Activated naive CD8-positive, alpha-beta T cell treated with anti-CD3 and anti-CD28 coated beads for 36 hours (primary cell): ENCODE data around the gene NPC1. TPM values are rescaled to one million over a fixed set of nuclear protein-coding genes. Genes with fewer than 3 reads are reported as not detected.
"Not testable (repeated sequence)": the region's sequence is repeated elsewhere in the genome, so short reads cannot be mapped to it uniquely, and the experiment has no call there.

Experiments used
- DNase-seq: peaks from one replicate; pipeline ENCODE4 v3.0.0; 2021
- H3K27ac Mint-ChIP-seq: one replicate; pipeline ENCODE4 v1.8.0; 2022; ENCODE audit warnings: mild to moderate bottlenecking, moderate library complexity, mixed read lengths
- H3K27me3 Mint-ChIP-seq: one replicate; pipeline ENCODE4 v1.8.0; 2022; ENCODE audit warnings: mild to moderate bottlenecking, mixed read lengths
- H3K36me3 Mint-ChIP-seq: one replicate; pipeline ENCODE4 v1.8.0; 2021; ENCODE audit warnings: mild to moderate bottlenecking, mixed read lengths
- H3K4me1 Mint-ChIP-seq: one replicate; pipeline ENCODE4 v1.8.0; 2021; ENCODE audit warnings: mixed read lengths
- H3K4me3 Mint-ChIP-seq: one replicate; pipeline ENCODE4 v1.8.0; 2022; ENCODE audit warnings: mild to moderate bottlenecking, moderate library complexity, mixed read lengths
- H3K9me3 Mint-ChIP-seq: one replicate; pipeline ENCODE4 v1.8.0; 2022; ENCODE audit warnings: mixed read lengths
- total RNA-seq, 2 experiments: library from RNA; stranded (reverse); gene quantifications; one replicate each; pipeline ENCODE4 v1.2.3, GENCODE V29; 2021

The NPC1 gene
- total RNA-seq, 2 experiments from 2014 or later = 19.7 to 22.3 TPM

DNA sequence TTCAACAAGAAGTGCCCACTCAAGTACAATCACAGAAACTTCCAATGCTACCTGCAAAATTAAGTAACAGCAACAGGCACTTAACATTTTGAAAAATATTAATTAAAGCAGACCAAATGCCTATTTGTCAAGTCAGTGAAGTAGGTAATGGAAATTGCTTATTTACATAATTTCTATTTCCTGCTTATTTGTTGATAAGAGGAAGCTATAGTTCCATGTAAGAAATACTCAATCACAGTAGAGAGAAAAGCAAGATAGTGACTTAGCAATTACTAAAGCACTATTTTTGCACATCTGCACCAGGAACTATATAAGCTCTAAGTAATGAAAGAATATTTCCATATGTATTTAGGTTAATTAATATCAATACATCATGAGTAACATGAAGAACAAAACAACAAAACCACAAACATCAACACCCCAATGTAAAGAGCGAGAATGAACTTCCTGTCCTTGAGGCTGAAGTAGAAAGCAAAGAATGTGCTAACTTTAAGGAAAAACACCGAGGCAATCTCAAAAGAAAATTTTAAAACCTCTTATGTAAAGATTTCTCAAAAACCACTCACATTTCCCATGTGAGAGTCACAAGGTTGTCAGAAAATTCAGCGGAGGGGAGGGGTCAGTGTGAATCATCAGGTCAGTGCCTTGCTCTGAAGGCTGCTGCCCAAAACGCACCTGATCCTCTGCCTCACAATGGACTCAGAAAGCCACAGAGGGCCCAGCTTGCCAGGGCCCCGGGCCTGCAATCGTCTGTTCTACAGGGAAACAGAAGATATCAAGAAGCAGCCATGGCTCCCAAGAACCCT is 12.5 kb downstream of the NPC1 start:
- H3K27ac Mint-ChIP-seq = peak overlapping the region; percentile 5
- peaks cover 36% of the 10 kb centered on the region for H3K36me3 Mint-ChIP-seq
- H3K9me3 Mint-ChIP-seq = no peaks in the 10 kb centered on the region
- H3K4me1 Mint-ChIP-seq = peaks cover 24% of the 10 kb centered on the region
- H3K27me3 Mint-ChIP-seq = no peaks in the 10 kb centered on the region
- H3K4me3 Mint-ChIP-seq = no peak overlapping the region
- DNase-seq = no peak

DNA sequence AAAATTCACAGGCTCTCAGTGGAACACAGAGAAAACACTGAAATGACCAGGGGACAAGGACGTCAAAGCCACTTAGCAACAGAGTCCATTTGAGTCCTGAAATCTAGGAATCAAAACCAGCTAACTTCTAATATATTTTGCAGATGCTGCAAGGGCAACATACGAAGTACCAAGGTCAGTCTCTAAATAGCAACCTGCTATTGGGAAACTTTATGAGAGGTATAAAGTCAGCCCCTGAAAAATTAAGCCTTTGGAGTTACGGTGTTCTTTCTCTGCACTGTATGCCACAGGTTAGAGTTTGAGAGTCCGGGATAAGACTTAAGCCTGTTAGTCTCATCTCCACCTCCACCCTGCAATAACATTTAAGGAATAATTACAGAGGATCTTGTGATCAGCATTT is 13.3 kb downstream of the NPC1 start:
- peaks cover 24% of the 10 kb centered on the region for H3K4me1 Mint-ChIP-seq
- no peak overlapping the region for H3K4me3 Mint-ChIP-seq
- no peaks in the 10 kb centered on the region for H3K9me3 Mint-ChIP-seq
- no peaks in the 10 kb centered on the region for H3K27me3 Mint-ChIP-seq
- peaks cover 37% of the 10 kb centered on the region for H3K36me3 Mint-ChIP-seq
- DNase-seq = no peak
- no peak overlapping the region for H3K27ac Mint-ChIP-seq

GRCh38 chr18:23572570-23572969 is 13.7 kb downstream of the NPC1 start:
- Mint-ChIP-seq H3K4me1 (peaks cover 24% of the 10 kb centered on the region), H3K9me3 (no peaks in the 10 kb centered on the region), H3K27me3 (no peaks in the 10 kb centered on the region), H3K27ac (no peak overlapping the region), H3K36me3 (peaks cover 38% of the 10 kb centered on the region), H3K4me3 (no peak overlapping the region)
- no peak for DNase-seq

DNA sequence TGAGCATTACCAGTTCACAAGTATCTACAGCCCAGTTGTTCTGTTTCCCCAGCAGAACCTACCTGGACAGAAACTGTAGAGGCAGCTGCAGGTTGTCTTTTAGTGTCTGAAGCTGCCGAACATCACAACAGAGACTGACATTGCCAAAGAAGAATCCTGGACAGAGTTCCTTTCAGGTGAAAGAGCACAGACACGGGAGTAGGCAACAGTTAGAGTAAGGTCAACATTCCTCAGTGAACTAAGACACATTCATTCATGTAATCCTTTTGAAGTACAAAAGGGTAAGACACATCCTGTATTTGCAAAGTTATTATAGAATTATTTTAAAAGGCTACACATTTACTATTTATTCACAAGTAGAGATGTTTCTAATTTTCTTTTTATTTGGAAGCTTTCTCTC is 14.3 kb downstream of the NPC1 start:
- no peak for DNase-seq
- H3K4me3 Mint-ChIP-seq = no peak overlapping the region
- H3K27ac Mint-ChIP-seq = no peak overlapping the region
- no peaks in the 10 kb centered on the region for H3K9me3 Mint-ChIP-seq
- H3K4me1 Mint-ChIP-seq = peaks cover 24% of the 10 kb centered on the region
- H3K36me3 Mint-ChIP-seq = peaks cover 38% of the 10 kb centered on the region
- no peaks in the 10 kb centered on the region for H3K27me3 Mint-ChIP-seq

- no peak overlapping the region for H3K27ac Mint-ChIP-seq
These were observed 15.3 kb downstream of the NPC1 start for GRCh38 chr18:23570912-23571504.

GRCh38 chr18:23569299-23570063 is 16.8 kb downstream of the NPC1 start:
- Mint-ChIP-seq H3K4me3 (no peak overlapping the region), H3K4me1 (peaks cover 15% of the 10 kb centered on the region), H3K36me3 (peaks cover 42% of the 10 kb centered on the region), H3K27me3 (no peaks in the 10 kb centered on the region), H3K27ac (no peak overlapping the region), H3K9me3 (no peaks in the 10 kb centered on the region)
- no peak for DNase-seq

More at GRCh38 chr18:23570912-23571504, 15.3 kb downstream of the NPC1 start:
- Mint-ChIP-seq H3K4me3 (no peak overlapping the region), H3K4me1 (peaks cover 24% of the 10 kb centered on the region), H3K36me3 (peaks cover 34% of the 10 kb centered on the region), H3K9me3 (no peaks in the 10 kb centered on the region), H3K27me3 (no peaks in the 10 kb centered on the region)
- DNase-seq = no peak

DNA sequence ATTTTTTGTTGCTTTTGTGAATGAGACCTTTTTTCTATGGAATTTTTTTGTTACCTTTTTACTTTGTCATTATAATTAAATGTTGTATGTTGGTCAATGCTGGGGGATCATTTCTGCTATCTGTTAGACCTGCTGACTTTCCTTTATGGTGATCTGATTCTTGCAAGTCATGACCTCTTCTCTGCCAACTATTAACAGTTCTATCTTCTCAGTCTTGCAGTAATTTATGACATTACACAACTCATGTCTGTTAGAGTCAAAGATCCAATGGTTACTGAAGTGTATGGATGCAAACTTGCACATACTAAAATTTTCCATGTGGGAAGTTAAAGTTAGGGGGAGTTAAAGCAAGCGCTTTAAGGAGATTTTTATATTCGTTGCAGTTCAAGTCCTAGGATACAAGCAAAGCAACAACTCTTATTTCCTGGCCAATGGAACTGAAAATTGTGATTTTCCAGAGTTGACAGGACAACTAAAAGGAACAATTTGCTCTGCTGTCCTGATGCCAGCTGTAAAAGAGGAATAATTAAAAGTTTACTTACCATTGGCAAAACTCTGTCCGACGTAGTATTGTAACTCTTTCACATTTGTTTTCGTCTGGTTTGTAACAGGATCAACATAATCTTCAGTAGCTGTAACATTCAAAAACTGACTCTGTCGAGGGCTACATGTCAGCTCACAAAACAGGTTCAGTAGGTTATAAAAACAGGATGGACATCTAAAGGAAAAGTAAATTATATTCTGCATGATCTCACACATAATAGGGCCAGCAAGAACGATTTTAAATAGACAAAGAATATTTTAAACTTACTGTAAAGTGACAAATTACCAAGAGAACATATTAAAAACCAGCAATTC is 17.8 kb downstream of the NPC1 start:
- Mint-ChIP-seq H3K27ac (no peak overlapping the region), H3K4me3 (no peak overlapping the region), H3K27me3 (no peaks in the 10 kb centered on the region), H3K9me3 (no peaks in the 10 kb centered on the region), H3K4me1 (peaks cover 10% of the 10 kb centered on the region), H3K36me3 (peaks cover 43% of the 10 kb centered on the region)
- no peak for DNase-seq

GRCh38 chr18:23567671-23568070 is 18.6 kb downstream of the NPC1 start:
- Mint-ChIP-seq H3K4me1 (peaks cover 10% of the 10 kb centered on the region), H3K4me3 (no peak overlapping the region), H3K36me3 (peaks cover 50% of the 10 kb centered on the region), H3K27me3 (no peaks in the 10 kb centered on the region), H3K9me3 (no peaks in the 10 kb centered on the region), H3K27ac (no peak overlapping the region)
- DNase-seq = no peak

DNA sequence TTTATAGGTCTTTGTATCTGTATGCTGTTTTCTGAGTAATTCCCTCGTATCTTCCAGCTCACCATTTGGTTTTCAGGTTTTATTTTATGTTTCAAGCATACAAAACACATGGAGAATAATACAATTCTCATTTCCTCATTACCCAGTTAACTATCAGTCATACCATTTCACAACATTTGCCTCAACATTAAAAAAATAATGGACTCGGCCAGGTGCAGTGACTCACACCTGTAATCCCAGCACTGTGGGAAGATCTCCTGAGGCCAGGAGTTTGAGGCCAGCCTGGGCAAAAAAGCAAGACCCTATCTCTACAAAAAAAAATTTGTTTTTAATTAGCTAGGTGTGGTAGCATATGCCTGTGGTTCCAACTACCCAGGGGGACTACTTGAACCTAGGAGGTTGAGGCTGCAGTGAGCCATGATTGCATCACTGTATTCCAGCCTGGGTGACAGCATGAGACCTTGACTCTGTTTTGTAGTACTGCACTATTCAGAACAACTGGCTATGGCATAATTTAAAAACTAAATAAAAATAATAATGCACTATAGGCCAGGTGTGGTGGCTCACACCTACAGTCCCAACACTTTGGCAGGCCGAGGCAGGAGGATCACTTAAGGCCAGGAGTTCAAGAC is 20.3 kb downstream of the NPC1 start:
- Mint-ChIP-seq H3K9me3 (no peaks in the 10 kb centered on the region), H3K36me3 (peaks cover 47% of the 10 kb centered on the region), H3K27ac (no peak overlapping the region), H3K4me3 (no peak overlapping the region), H3K27me3 (no peaks in the 10 kb centered on the region), H3K4me1 (peaks cover 9% of the 10 kb centered on the region)
- no peak for DNase-seq

DNA sequence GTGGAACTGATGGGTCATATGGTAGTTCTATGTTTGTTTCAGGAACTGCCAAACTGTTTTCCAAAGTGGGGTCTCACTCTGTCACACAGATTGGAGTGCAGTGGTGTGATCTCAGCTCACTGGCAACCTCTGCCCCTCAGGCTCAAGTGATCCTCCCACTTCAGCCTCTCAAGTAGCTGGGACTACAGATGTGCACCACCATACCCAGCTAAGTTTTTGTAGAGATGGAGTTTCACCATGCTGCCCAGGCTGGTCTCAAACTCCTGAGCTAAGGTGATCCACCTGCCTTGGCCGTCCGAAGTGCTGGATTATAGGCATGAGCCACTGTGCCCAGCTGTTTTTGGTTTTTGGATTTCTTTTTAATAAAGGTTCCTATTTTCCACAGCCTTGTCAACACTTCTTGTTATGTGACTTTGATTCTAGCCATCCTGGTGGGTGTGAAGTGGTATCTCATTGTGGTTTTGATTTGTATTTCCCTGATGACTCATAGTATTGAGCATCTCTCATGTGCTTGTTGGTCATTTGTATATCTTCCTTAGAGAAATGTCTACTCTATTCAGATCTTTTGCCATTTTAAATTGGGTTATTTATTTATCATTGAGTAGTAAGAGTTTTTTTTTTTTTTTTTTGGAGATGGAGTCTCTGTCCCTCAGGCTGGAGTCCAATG is 22.8 kb downstream of the NPC1 start:
- Mint-ChIP-seq H3K4me1 (peaks cover 9% of the 10 kb centered on the region), H3K4me3 (no peak overlapping the region), H3K27ac (no peak overlapping the region), H3K27me3 (no peaks in the 10 kb centered on the region), H3K9me3 (no peaks in the 10 kb centered on the region), H3K36me3 (peaks cover 40% of the 10 kb centered on the region)
- peak; percentile 12 for DNase-seq

GRCh38 chr18:23560186-23560585 is 26.1 kb downstream of the NPC1 start:
- Mint-ChIP-seq H3K4me1 (peaks cover 9% of the 10 kb centered on the region), H3K27me3 (no peaks in the 10 kb centered on the region), H3K27ac (no peak overlapping the region), H3K9me3 (no peaks in the 10 kb centered on the region), H3K36me3 (peaks cover 38% of the 10 kb centered on the region), H3K4me3 (no peak overlapping the region)
- DNase-seq = no peak

DNA sequence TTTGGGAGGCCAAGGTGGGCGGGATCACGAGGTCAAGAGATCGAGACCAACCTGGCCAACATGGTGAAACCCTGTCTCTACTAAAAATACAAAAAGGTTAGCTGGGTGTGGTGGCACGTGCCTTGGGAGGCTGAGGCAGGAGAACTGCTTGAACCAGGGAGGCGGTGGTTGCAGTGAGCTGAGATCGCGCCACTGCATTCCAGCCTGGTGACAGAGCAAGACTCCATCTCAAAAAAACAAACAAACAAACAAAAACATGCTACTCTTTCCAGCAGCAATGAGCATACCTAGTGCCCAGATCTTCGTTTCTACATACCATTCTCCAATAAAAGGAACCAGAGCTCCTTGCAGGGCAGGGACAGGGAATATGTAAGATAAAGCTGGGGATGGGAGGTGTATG is 28.8 kb downstream of the NPC1 start:
- H3K4me3 Mint-ChIP-seq, H3K27ac Mint-ChIP-seq, H3K4me1 Mint-ChIP-seq, H3K9me3 Mint-ChIP-seq, H3K27me3 Mint-ChIP-seq, DNase-seq: not testable (repeated sequence)
- H3K36me3 Mint-ChIP-seq = peaks cover 35% of the 10 kb centered on the region

DNA sequence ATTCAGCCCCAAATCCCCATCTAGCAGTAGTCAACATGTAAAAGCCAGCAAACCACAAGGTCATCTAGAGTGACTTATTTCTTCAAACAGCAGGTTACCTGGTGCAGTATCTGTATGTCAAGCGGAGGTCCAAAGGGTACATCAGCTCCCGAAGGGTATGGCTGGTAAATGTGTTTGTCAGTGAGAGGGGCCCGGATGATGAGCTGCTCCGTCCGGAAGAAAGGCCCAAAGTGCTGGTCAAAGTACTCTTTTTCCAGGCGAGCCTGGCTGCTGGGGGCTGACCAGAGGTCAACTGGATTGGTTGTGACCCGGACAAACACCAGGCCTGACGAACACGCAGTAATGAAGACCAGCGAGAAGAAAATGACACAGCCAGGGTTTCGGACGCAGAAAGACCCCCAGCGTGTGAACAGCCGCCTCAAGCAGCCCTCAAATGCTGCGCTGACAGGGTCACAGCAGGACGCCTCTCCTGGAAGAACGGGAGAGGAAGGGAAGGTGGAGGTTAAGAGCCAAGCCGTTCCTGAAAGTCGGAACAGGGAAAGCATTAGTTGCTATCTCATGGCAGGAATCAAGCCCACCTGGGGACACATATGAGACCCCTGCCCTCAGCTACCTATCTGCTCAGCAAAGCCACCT is 30.0 kb downstream of the NPC1 start:
- Mint-ChIP-seq H3K27me3 (no peaks in the 10 kb centered on the region), H3K9me3 (no peaks in the 10 kb centered on the region), H3K4me1 (no peaks in the 10 kb centered on the region), H3K4me3 (no peak overlapping the region), H3K27ac (no peak overlapping the region), H3K36me3 (peaks cover 41% of the 10 kb centered on the region)
- no peak for DNase-seq
